Measurements from ENCODE around the gene HLTF.

Gene HLTF

GRCh38 chr3:149086232-149086988 lies at the start of gene HLTF:
Gene HLTF (minus strand): TSS chr3:149086533. CDS start chr3:149086336, 197 bp downstream.
- peak within 1 kb of the TSS; percentile 97 for H3K4me3 Mint-ChIP-seq
- peaks cover 7% of the 10 kb centered on the region for H3K36me3 Mint-ChIP-seq
- ATAC-seq = peak; percentile 99
- no peaks in the 10 kb centered on the region for H3K27me3 Mint-ChIP-seq
- H3K9me3 Mint-ChIP-seq = no peaks in the 10 kb centered on the region
- H3K4me1 Mint-ChIP-seq = peaks cover 37% of the 10 kb centered on the region
- H3K27ac Mint-ChIP-seq = peak within 1 kb of the TSS; percentile 81

DNA sequence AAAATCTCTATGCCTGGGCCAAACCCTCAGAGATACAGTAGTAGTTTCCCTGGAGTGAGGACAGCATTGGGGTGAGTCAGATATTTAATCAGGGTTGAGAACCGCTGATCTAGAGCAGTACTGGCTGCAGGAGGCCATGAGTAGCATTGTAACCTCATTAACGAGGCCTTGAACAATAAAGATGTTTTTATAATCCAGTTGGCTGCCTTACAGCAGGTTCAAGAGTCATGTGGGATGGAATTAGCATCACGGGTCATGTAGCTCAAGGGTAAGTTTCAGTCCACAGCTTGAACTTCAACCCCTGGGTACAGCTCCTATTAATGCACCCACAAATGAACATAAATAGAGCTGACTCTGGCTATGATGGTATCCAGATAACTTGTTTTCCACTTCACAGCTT lies 48.2 kb upstream of the HLTF start:
- peaks cover 31% of the 10 kb centered on the region for H3K36me3 Mint-ChIP-seq
- H3K27ac Mint-ChIP-seq = no peak overlapping the region
- H3K9me3 Mint-ChIP-seq = no peaks in the 10 kb centered on the region
- no peaks in the 10 kb centered on the region for H3K27me3 Mint-ChIP-seq
- no peak for ATAC-seq
- H3K4me3 Mint-ChIP-seq = no peak overlapping the region
- peaks cover 67% of the 10 kb centered on the region for H3K4me1 Mint-ChIP-seq

- Mint-ChIP-seq H3K9me3 (no peaks in the 10 kb centered on the region), H3K27me3 (no peaks in the 10 kb centered on the region), H3K36me3 (peaks cover 25% of the 10 kb centered on the region), H3K4me3 (peak overlapping the region; percentile 96), H3K4me1 (peaks cover 56% of the 10 kb centered on the region), H3K27ac (peak overlapping the region; percentile 92)
- no peak for ATAC-seq
Observed at GRCh38 chr3:149131589-149131988, 45.3 kb upstream of the HLTF start.

GRCh38 chr3:149129326-149130205 lies 43.2 kb upstream of the HLTF start, which contains the start of gene HPS3:
Gene HPS3 (plus strand): TSS chr3:149129638. CDS start chr3:149129724, 86 bp downstream.
- H3K4me3 Mint-ChIP-seq = peak within 1 kb of the TSS; percentile 96
- peaks cover 12% of the 10 kb centered on the region for H3K36me3 Mint-ChIP-seq
- ATAC-seq = peak; percentile 98
- H3K4me1 Mint-ChIP-seq = peaks cover 43% of the 10 kb centered on the region
- no peaks in the 10 kb centered on the region for H3K9me3 Mint-ChIP-seq
- peak within 1 kb of the TSS; percentile 92 for H3K27ac Mint-ChIP-seq
- no peaks in the 10 kb centered on the region for H3K27me3 Mint-ChIP-seq

GRCh38 chr3:149128821-149129220 lies 42.5 kb upstream of the HLTF start:
- Mint-ChIP-seq H3K27ac (peak overlapping the region; percentile 92), H3K4me1 (peaks cover 37% of the 10 kb centered on the region)

DNA sequence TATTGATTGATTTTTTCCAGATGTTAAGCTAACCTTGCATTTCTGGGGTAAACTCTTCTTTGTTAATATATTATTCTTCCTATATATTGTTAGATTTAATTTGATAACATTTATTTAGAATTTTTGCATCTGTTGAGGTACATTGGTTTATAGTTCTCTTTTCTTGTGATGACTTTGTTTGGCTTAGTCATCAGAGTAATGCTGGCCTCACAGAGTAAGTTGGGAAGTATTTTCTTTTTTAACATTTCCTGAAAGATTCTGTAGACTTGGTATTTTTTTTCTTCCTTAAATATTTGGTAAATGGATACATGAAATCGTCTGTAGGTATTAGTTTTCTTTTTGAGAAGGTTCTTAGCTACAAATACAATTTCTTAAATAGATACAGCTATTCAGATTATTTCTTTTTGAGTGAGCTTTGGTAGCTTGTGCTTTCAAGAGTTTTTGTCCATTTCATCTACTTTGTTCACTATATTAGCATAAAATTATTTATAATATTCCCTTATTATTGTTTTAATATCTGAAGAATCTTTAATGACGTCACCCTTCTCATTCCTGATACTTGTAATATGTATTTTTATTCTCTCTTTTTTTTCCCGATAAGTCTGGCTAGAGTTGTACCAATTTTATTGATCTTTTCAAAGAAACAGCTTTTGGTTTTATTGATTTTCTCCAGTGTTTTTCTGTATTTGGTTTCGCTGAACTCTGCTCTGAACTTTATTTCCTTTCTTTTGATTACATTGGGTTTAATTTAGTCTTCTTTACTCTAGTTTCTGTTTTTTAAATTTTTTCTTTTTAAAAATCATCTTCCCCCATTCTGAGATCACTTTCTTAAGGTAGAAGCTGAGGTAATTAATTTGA lies 36.6 kb upstream of the HLTF start:
- peaks cover 5% of the 10 kb centered on the region for H3K4me1 Mint-ChIP-seq
- no peak overlapping the region for H3K27ac Mint-ChIP-seq
- no peak for ATAC-seq
- H3K4me3 Mint-ChIP-seq = no peak overlapping the region
- H3K9me3 Mint-ChIP-seq = no peaks in the 10 kb centered on the region
- H3K27me3 Mint-ChIP-seq = no peaks in the 10 kb centered on the region
- H3K36me3 Mint-ChIP-seq = no peaks in the 10 kb centered on the region

More at GRCh38 chr3:149128821-149129220, 42.5 kb upstream of the HLTF start:
- Mint-ChIP-seq H3K36me3 (peaks cover 6% of the 10 kb centered on the region), H3K9me3 (no peaks in the 10 kb centered on the region), H3K4me3 (peak overlapping the region; percentile 96), H3K27me3 (no peaks in the 10 kb centered on the region)
- ATAC-seq = no peak

DNA sequence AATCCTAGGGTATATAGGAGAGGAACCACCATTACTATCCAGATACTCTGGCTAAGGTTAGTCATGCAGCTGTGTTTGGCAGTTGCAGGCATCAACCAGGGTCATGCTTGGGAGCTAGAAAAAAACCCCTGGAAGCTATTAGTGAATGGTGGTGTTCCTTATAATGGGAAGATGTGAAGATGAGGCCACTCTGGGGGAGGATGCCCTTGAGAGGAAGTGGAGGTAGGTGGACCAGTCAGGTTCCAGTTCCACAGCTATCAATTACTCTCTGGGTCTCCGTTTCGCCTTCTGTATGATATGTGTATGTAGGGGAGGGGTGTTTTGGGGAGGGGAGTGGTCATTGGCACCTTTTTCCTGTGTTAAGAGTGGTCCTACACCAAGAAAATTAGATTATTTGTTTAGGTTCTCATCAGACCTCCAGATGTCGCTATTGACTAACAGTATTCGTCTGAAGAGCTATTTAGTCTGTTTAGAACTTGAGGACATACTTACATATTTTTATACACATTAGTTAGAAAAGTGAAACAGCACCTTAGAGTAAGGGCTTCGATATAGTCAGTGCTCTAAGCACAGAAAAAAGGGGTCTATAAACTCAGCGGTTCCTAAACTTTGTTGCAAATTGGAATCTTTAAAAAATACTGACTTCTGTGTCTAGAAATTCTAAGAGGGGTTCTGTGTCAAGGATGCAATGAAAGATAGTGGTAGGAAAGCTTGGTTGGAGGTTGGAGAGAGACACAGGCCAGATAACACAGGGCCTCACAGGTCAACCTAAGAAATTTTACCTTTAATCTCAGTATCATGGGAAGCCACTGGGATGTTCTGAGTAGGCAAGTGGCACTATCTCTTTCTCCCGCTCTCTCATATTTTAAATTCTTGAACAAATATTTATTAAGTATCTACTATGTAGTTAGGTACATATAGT lies 34.0 kb upstream of the HLTF start:
- H3K27ac Mint-ChIP-seq = peak overlapping the region; percentile 68
- no peak overlapping the region for H3K4me3 Mint-ChIP-seq
- H3K36me3 Mint-ChIP-seq = no peaks in the 10 kb centered on the region
- no peaks in the 10 kb centered on the region for H3K9me3 Mint-ChIP-seq
- H3K4me1 Mint-ChIP-seq = peaks cover 5% of the 10 kb centered on the region
- ATAC-seq = peak; percentile 65
- H3K27me3 Mint-ChIP-seq = no peaks in the 10 kb centered on the region

GRCh38 chr3:149119466-149119865 lies 33.1 kb upstream of the HLTF start:
- Mint-ChIP-seq H3K27me3 (no peaks in the 10 kb centered on the region), H3K4me3 (no peak overlapping the region), H3K36me3 (no peaks in the 10 kb centered on the region), H3K27ac (no peak overlapping the region), H3K4me1 (peaks cover 5% of the 10 kb centered on the region), H3K9me3 (no peaks in the 10 kb centered on the region)
- ATAC-seq = no peak

- no peak overlapping the region for H3K4me3 Mint-ChIP-seq
- no peak overlapping the region for H3K27ac Mint-ChIP-seq
- no peaks in the 10 kb centered on the region for H3K27me3 Mint-ChIP-seq
- peaks cover 5% of the 10 kb centered on the region for H3K4me1 Mint-ChIP-seq
- ATAC-seq = no peak
- H3K9me3 Mint-ChIP-seq = no peaks in the 10 kb centered on the region
- no peaks in the 10 kb centered on the region for H3K36me3 Mint-ChIP-seq
Observed at GRCh38 chr3:149118724-149119123, 32.4 kb upstream of the HLTF start.

GRCh38 chr3:149115114-149115513 lies 28.8 kb upstream of the HLTF start:
- H3K27ac Mint-ChIP-seq = no peak overlapping the region
- H3K4me1 Mint-ChIP-seq = no peaks in the 10 kb centered on the region
- H3K9me3 Mint-ChIP-seq = no peaks in the 10 kb centered on the region
- ATAC-seq = no peak
- no peaks in the 10 kb centered on the region for H3K36me3 Mint-ChIP-seq
- no peak overlapping the region for H3K4me3 Mint-ChIP-seq
- no peaks in the 10 kb centered on the region for H3K27me3 Mint-ChIP-seq

DNA sequence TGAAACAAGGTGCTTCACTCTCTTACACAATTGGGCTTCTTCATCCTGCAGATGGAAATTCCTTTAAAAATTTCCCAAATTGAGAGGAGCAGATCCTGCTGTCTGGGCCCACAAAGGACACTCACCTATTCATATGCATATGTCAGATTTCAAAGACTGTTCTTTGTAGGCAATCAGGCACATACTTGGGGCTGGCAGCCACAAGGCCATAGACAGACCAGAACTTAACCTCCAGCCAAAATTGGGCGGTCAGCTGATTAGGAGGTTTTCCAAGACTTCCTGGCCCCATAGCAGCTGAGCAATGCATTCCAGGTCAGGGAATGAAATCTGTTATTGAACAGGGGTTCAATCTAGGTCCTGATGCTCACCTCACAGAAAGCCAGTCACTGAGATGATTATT lies 28.1 kb upstream of the HLTF start:
- no peak overlapping the region for H3K4me3 Mint-ChIP-seq
- H3K27ac Mint-ChIP-seq = no peak overlapping the region
- H3K27me3 Mint-ChIP-seq = no peaks in the 10 kb centered on the region
- no peaks in the 10 kb centered on the region for H3K9me3 Mint-ChIP-seq
- no peak for ATAC-seq
- no peaks in the 10 kb centered on the region for H3K4me1 Mint-ChIP-seq
- no peaks in the 10 kb centered on the region for H3K36me3 Mint-ChIP-seq

DNA sequence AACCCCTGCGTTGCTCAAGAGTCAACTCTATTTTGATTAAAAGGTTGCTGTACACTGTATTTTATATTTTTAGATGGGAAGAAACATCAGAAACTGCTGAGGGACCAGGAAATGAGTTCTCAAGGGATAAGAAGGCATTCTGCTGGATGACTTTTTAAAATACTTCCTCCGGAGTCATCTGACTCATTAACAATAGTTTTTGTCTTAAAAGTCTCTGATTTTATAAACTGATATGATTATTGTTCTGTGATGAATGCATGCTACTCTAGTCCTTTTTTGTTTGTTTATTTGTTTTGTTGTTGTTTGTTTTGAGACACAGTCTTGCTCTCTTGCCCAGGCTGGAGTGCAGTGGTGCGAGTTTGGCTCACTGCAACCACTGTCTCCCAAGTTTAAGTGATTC lies 18.2 kb upstream of the HLTF start:
- no peak overlapping the region for H3K27ac Mint-ChIP-seq
- H3K4me3 Mint-ChIP-seq = no peak overlapping the region
- no peak for ATAC-seq
- peaks cover 3% of the 10 kb centered on the region for H3K9me3 Mint-ChIP-seq
- H3K27me3 Mint-ChIP-seq = no peaks in the 10 kb centered on the region
- H3K4me1 Mint-ChIP-seq = no peaks in the 10 kb centered on the region
- no peaks in the 10 kb centered on the region for H3K36me3 Mint-ChIP-seq

DNA sequence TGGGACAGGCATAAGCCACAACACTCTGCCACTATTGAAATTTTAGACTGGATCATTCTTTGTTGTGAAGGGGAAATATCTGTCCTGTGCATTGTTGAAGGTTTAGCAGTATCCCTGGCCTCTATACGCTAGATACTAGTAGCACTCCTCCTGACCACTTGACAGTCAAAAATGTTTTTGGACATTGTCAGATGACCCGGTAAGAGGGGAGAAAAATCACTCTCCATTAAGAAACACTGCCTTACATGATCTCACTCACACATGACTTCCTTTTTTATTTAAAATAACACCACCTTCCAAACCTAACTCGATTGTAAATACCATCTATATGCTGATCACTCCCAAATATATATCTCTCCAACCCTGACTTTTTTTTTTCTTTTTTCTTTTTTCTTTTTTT lies 15.3 kb upstream of the HLTF start:
- no peak overlapping the region for H3K27ac Mint-ChIP-seq
- H3K27me3 Mint-ChIP-seq = no peaks in the 10 kb centered on the region
- H3K36me3 Mint-ChIP-seq = no peaks in the 10 kb centered on the region
- ATAC-seq = no peak
- peaks cover 3% of the 10 kb centered on the region for H3K9me3 Mint-ChIP-seq
- H3K4me1 Mint-ChIP-seq = no peaks in the 10 kb centered on the region
- H3K4me3 Mint-ChIP-seq = no peak overlapping the region

DNA sequence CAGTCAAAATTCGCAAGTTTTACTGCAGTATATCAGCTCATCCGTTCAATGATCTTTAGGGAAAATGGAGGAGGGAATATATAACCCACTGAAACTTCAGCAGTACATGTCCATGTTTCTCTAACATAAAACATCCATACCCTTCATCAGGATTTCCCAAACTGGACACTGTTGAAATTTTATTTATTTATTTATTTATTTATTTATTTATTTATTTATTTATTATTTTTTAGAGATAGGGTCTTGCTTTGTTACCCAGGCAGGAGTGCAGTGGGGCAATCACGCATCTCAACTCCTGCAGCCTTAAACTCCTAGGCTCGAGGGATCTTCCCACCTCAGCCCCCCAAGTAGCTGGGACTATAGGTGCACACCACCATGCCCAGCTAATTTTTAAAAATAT lies 14.8 kb upstream of the HLTF start:
- no peaks in the 10 kb centered on the region for H3K36me3 Mint-ChIP-seq
- peaks cover 3% of the 10 kb centered on the region for H3K9me3 Mint-ChIP-seq
- peaks cover 3% of the 10 kb centered on the region for H3K4me1 Mint-ChIP-seq
- no peaks in the 10 kb centered on the region for H3K27me3 Mint-ChIP-seq
- no peak overlapping the region for H3K4me3 Mint-ChIP-seq
- no peak overlapping the region for H3K27ac Mint-ChIP-seq
- ATAC-seq = no peak

Measured in stimulated activated memory B cell treated with anti-CD40 and anti-IgM and Interleukin-4, amounts not matched to agents 10 μg/mL and 1 μg/mL and 100 μg/mL, for 72 hours (primary cell).